Omental fat pad (tissue), 4 donors: ENCODE data around the gene P2RX1. TPM values are rescaled to one million over a fixed set of nuclear protein-coding genes. Genes with fewer than 3 reads are reported as not detected.

Experiments
- ATAC-seq: fragments of 150-250 bp; one replicate; pipeline ENCODE4 v1.9.1; 2016; ENCODE audit warnings: mild to moderate bottlenecking, moderate library complexity; ENCODE audit not compliant: low FRiP score
- DNase-seq: peaks from one replicate; pipeline ENCODE4 v3.0.0-alpha.2; 2019; ENCODE audit warnings: low spot score
- CTCF ChIP-seq, 3 donors: fragments of 450-650 bp; IDR thresholded peaks; one replicate each; pipeline ENCODE4 v1.5.1; 2016 to 2017; ENCODE audit warnings: antibody characterized with exemption in 3 of 3, mild to moderate bottlenecking in 3 of 3, moderate library complexity in 2 of 3
- total RNA-seq, 4 donors: library from RNA; depleted of rRNA; stranded (reverse); fragments of >200 nt; gene quantifications; one replicate each; pipeline ENCODE4 v1.1.0, GENCODE V29; 2016

The P2RX1 gene
- total RNA-seq, 4 donors from 2014 or later: 1.1 to 4.7 (median 2.7) TPM

- DNase-seq (no peak), ATAC-seq (no peak)
- no peak for TF ChIP-seq CTCF (IDR thresholded peaks at IDR 0.05)
Measured at GRCh38 chr17:3880983-3881382, 35.3 kb downstream of the P2RX1 start.

- DNase-seq (no peak), ATAC-seq (no peak)
- TF ChIP-seq CTCF (IDR thresholded peaks at IDR 0.05): no peak
Measured at GRCh38 chr17:3879591-3880417, 36.5 kb downstream of the P2RX1 start.

- ATAC-seq (peak; percentile 11), DNase-seq (no peak)
- no peak for TF ChIP-seq CTCF (IDR thresholded peaks at IDR 0.05)
Measured at GRCh38 chr17:3879186-3879585, 37.1 kb downstream of the P2RX1 start.

- DNase-seq (no peak), ATAC-seq (no peak)
- TF ChIP-seq CTCF (IDR thresholded peaks at IDR 0.05): no peak
Measured at GRCh38 chr17:3877220-3877619, 39.0 kb downstream of the P2RX1 start.

GRCh38 chr17:3875317-3875716 is 40.9 kb downstream of the P2RX1 start:
- ATAC-seq (no peak), DNase-seq (no peak)
- no peak for TF ChIP-seq CTCF (IDR thresholded peaks at IDR 0.05)

GRCh38 chr17:3873862-3874261 is 42.4 kb downstream of the P2RX1 start:
- ATAC-seq (no peak), DNase-seq (no peak)
- no peak for TF ChIP-seq CTCF (IDR thresholded peaks at IDR 0.05)

GRCh38 chr17:3870871-3871306 is 45.4 kb downstream of the P2RX1 start:
- ATAC-seq (no peak), DNase-seq (no peak)
- no peak for TF ChIP-seq CTCF (IDR thresholded peaks at IDR 0.05)
